ENCODE data around the gene PCSK6. TPM values are rescaled to one million over a fixed set of nuclear protein-coding genes. Genes with fewer than 3 reads are reported as not detected.

PCSK6 gene
- total RNA-seq, 3 donors from 2014 or later, result 7.2 to 19.7 (median 18.0) TPM

DNA sequence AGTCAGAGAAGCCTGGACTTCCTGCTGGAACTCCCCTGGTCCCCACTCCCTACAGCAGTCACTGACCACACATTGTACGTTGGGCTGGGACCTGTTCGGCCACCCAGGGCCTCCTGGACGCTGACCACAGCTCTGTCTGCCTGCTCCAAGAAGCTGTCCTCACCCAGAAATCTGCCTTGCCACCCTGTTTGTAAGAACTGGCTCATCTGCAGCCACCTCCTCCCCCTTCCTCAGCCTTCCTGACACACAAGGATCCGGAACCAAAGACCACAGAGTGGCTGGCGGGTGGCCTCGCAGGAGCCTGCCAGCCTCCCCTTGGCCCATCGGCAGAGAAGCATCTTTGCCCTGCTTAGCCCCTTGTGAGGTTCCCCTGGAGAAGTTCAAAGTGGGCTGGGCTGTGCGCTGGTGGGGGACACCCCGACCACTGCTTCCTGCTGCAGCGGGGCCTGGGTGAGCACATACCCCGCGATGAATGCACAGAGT lies 91.9 kb downstream of the PCSK6 start:
- no peaks in the 10 kb centered on the region for H3K36me3 ChIP-seq
- no peaks in the 10 kb centered on the region for H3K9me3 ChIP-seq
- intact Hi-C loops (cut with DNase I; ENCODE audit: low total_unique reads), result no loop called here
- DNase-seq (ENCODE audit: low spot score in 2 of 2), result no peak
- H3K4me3 ChIP-seq, result no peak overlapping the region
- no peaks in the 10 kb centered on the region for H3K27me3 ChIP-seq
- H3K4me1 ChIP-seq, result no peaks in the 10 kb centered on the region
- H3K27ac ChIP-seq, result no peak overlapping the region
- TF ChIP-seq, protein P1, sequence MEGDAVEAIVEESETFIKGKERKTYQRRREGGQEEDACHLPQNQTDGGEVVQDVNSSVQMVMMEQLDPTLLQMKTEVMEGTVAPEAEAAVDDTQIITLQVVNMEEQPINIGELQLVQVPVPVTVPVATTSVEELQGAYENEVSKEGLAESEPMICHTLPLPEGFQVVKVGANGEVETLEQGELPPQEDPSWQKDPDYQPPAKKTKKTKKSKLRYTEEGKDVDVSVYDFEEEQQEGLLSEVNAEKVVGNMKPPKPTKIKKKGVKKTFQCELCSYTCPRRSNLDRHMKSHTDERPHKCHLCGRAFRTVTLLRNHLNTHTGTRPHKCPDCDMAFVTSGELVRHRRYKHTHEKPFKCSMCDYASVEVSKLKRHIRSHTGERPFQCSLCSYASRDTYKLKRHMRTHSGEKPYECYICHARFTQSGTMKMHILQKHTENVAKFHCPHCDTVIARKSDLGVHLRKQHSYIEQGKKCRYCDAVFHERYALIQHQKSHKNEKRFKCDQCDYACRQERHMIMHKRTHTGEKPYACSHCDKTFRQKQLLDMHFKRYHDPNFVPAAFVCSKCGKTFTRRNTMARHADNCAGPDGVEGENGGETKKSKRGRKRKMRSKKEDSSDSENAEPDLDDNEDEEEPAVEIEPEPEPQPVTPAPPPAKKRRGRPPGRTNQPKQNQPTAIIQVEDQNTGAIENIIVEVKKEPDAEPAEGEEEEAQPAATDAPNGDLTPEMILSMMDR (IDR thresholded peaks at IDR 0.05), result no peak
- TF ChIP-seq POLR2AphosphoS5 (IDR thresholded peaks at IDR 0.05), result no peak
- TF ChIP-seq POLR2A (IDR thresholded peaks at IDR 0.05), result no peak

- no peaks in the 10 kb centered on the region for H3K9me3 ChIP-seq
- no peaks in the 10 kb centered on the region for H3K36me3 ChIP-seq
- H3K4me3 ChIP-seq, result no peak overlapping the region
- no peak for DNase-seq (ENCODE audit: low spot score in 2 of 2)
- intact Hi-C loops (cut with DNase I; ENCODE audit: low total_unique reads), result no loop called here
- no peaks in the 10 kb centered on the region for H3K4me1 ChIP-seq
- TF ChIP-seq POLR2AphosphoS5 (IDR thresholded peaks at IDR 0.05) (no peak), POLR2A (IDR thresholded peaks at IDR 0.05) (no peak)
- TF ChIP-seq, protein P1 (IDR thresholded peaks at IDR 0.05), result no peak
- no peak overlapping the region for H3K27ac ChIP-seq
- no peaks in the 10 kb centered on the region for H3K27me3 ChIP-seq
Measured at GRCh38 chr15:101396484-101397261, 92.8 kb downstream of the PCSK6 start.

DNA sequence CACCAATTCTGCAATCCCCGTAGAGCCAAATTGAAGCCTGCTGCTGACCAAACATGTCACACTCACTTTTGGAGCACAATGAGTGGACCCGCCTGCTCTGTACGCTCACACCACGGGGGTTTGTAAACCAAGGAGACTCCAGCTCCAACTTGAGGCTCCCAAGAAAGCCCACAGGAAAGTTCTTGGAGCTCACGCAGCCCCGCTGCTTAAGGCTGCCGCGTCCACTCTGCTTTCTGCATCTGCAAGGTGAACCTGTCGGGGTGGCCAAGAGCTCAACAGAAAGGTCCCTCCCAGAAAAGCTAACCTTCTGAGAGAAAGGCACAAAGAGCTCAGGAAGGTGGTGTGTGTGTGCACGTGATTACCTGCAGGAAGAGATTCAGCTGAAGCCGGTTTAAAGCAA lies 94.9 kb downstream of the PCSK6 start:
- H3K27me3 ChIP-seq, result no peaks in the 10 kb centered on the region
- DNase-seq (ENCODE audit: low spot score in 2 of 2), result no peak
- no peaks in the 10 kb centered on the region for H3K9me3 ChIP-seq
- TF ChIP-seq POLR2AphosphoS5 (IDR thresholded peaks at IDR 0.05) (no peak), POLR2A (IDR thresholded peaks at IDR 0.05) (no peak)
- TF ChIP-seq, protein P1 (IDR thresholded peaks at IDR 0.05), result no peak
- H3K27ac ChIP-seq, result no peak overlapping the region
- intact Hi-C loops (cut with DNase I; ENCODE audit: low total_unique reads), result no loop called here
- H3K36me3 ChIP-seq, result no peaks in the 10 kb centered on the region
- H3K4me1 ChIP-seq, result no peaks in the 10 kb centered on the region
- no peak overlapping the region for H3K4me3 ChIP-seq

GRCh38 chr15:101394056-101394630 lies 95.4 kb downstream of the PCSK6 start:
- intact Hi-C loops (cut with DNase I; ENCODE audit: low total_unique reads), result no loop called here
- DNase-seq (ENCODE audit: low spot score in 2 of 2), result no peak
- H3K36me3 ChIP-seq, result no peaks in the 10 kb centered on the region
- H3K27ac ChIP-seq, result no peak overlapping the region
- no peak overlapping the region for H3K4me3 ChIP-seq
- no peak for TF ChIP-seq POLR2A (IDR thresholded peaks at IDR 0.05)
- no peaks in the 10 kb centered on the region for H3K27me3 ChIP-seq
- no peaks in the 10 kb centered on the region for H3K4me1 ChIP-seq
- no peaks in the 10 kb centered on the region for H3K9me3 ChIP-seq

GRCh38 chr15:101393172-101393571 lies 96.3 kb downstream of the PCSK6 start:
- intact Hi-C loops (cut with DNase I; ENCODE audit: low total_unique reads), result no loop called here
- H3K4me1 ChIP-seq, result no peaks in the 10 kb centered on the region
- no peak overlapping the region for H3K27ac ChIP-seq
- H3K27me3 ChIP-seq, result no peaks in the 10 kb centered on the region
- H3K4me3 ChIP-seq, result no peak overlapping the region
- H3K9me3 ChIP-seq, result no peaks in the 10 kb centered on the region
- H3K36me3 ChIP-seq, result no peaks in the 10 kb centered on the region
- no peak for TF ChIP-seq POLR2AphosphoS5 (IDR thresholded peaks at IDR 0.05)
- TF ChIP-seq, protein P1 (IDR thresholded peaks at IDR 0.05), result no peak
- TF ChIP-seq POLR2A (IDR thresholded peaks at IDR 0.05), result no peak
- peak in 1 of 2 donors; percentile 15 for DNase-seq (ENCODE audit: low spot score in 2 of 2)
